DMS114 treated with DMSO at 0.1 percent for 48 hours (cell line): ENCODE results near the gene RIOK3.
"Not testable (repeated sequence)": the region's sequence is repeated elsewhere in the genome, so short reads cannot be mapped to it uniquely, and the experiment has no call there.

ENCODE experiments used
- DNase-seq: peaks from one replicate; lab custom pipeline; 2025; ENCODE audit not compliant: unreplicated experiment; lab: John Stamatoyannopoulos, UW

RIOK3 gene

GRCh38 chr18:23495723-23496440, 42.8 kb downstream of the RIOK3 start:
- no peak for DNase-seq

GRCh38 chr18:23498117-23498516, 45.0 kb downstream of the RIOK3 start:
- no peak for DNase-seq

- peak; percentile 6 for DNase-seq
These were observed 45.8 kb downstream of the RIOK3 start for GRCh38 chr18:23498877-23499276.

- no peak for DNase-seq
These were observed 46.2 kb downstream of the RIOK3 start for GRCh38 chr18:23499291-23499781.

GRCh38 chr18:23501626-23502025, 48.5 kb downstream of the RIOK3 start:
- no peak for DNase-seq

GRCh38 chr18:23502516-23503037, 49.5 kb downstream of the RIOK3 start:
- DNase-seq = no peak

- peak; percentile 57 for DNase-seq
These were observed 50.2 kb downstream of the RIOK3 start, which contains the start of gene RMC1 for GRCh38 chr18:23503038-23503962. TSS of gene RMC1 (plus strand) at chr18:23503511. CDS start at chr18:23503619, 108 bp downstream.

- DNase-seq = no peak
These were observed 50.9 kb downstream of the RIOK3 start for GRCh38 chr18:23503963-23504344.

- DNase-seq = no peak
These were observed 51.6 kb downstream of the RIOK3 start for GRCh38 chr18:23504720-23505119.

- DNase-seq = no peak
These were observed 53.3 kb downstream of the RIOK3 start for GRCh38 chr18:23506393-23506792.

- not testable (repeated sequence) for DNase-seq
These were observed 57.8 kb downstream of the RIOK3 start for GRCh38 chr18:23510923-23511322.

GRCh38 chr18:23512216-23512615, 59.1 kb downstream of the RIOK3 start:
- not testable (repeated sequence) for DNase-seq

- DNase-seq = no peak
These were observed 59.6 kb downstream of the RIOK3 start for GRCh38 chr18:23512641-23513040.

GRCh38 chr18:23515911-23516546, 62.9 kb downstream of the RIOK3 start:
- peak; percentile 59 for DNase-seq

GRCh38 chr18:23519734-23520133, 66.6 kb downstream of the RIOK3 start:
- DNase-seq = no peak

- DNase-seq = no peak
These were observed 68.2 kb downstream of the RIOK3 start for GRCh38 chr18:23521271-23521670.

GRCh38 chr18:23521907-23522306, 68.8 kb downstream of the RIOK3 start:
- no peak for DNase-seq

- DNase-seq = no peak
These were observed 70.5 kb downstream of the RIOK3 start for GRCh38 chr18:23523429-23524212.

- DNase-seq = no peak
These were observed 71.2 kb downstream of the RIOK3 start for GRCh38 chr18:23524213-23524707.

GRCh38 chr18:23526501-23527063, 73.5 kb downstream of the RIOK3 start:
- no peak for DNase-seq
